ENCODE measurements around the gene TRHDE. TPM values are rescaled to one million over a fixed set of nuclear protein-coding genes. Genes with fewer than 3 reads are reported as not detected.
"Not testable (repeated sequence)": the region's sequence is repeated elsewhere in the genome, so short reads cannot be mapped to it uniquely, and the experiment has no call there.

TRHDE gene
- total RNA-seq, 1 experiment from 2014 or later = 2.4 TPM

GRCh38 chr12:72631926-72632685, 359.9 kb downstream of the TRHDE start:
- no peak for DNase-seq (ENCODE audit: low spot score)

- DNase-seq (ENCODE audit: low spot score) = no peak
Observed at GRCh38 chr12:72642706-72643105, 370.5 kb downstream of the TRHDE start.

- DNase-seq (ENCODE audit: low spot score) = no peak
Observed at GRCh38 chr12:72647139-72647538, 375.0 kb downstream of the TRHDE start.

GRCh38 chr12:72658615-72659014, 386.4 kb downstream of the TRHDE start:
- DNase-seq (ENCODE audit: low spot score) = no peak

- not testable (repeated sequence) for DNase-seq (ENCODE audit: low spot score)
Observed at GRCh38 chr12:72660174-72660573, 388.0 kb downstream of the TRHDE start.

GRCh38 chr12:72673853-72674252, 401.7 kb downstream of the TRHDE start:
- no peak for DNase-seq (ENCODE audit: low spot score)

- no peak for DNase-seq (ENCODE audit: low spot score)
Observed at GRCh38 chr12:72676556-72676955, 404.4 kb downstream of the TRHDE start.

GRCh38 chr12:72677139-72677538, 405.0 kb downstream of the TRHDE start:
- no peak for DNase-seq (ENCODE audit: low spot score)

- no peak for DNase-seq (ENCODE audit: low spot score)
Observed at GRCh38 chr12:72677846-72678245, 405.7 kb downstream of the TRHDE start.

GRCh38 chr12:72679147-72679757, 407.1 kb downstream of the TRHDE start:
- no peak for DNase-seq (ENCODE audit: low spot score)

GRCh38 chr12:72681028-72681427, 408.9 kb downstream of the TRHDE start:
- DNase-seq (ENCODE audit: low spot score) = no peak

GRCh38 chr12:72684491-72684890, 412.3 kb downstream of the TRHDE start:
- no peak for DNase-seq (ENCODE audit: low spot score)

GRCh38 chr12:72692338-72692737, 420.2 kb downstream of the TRHDE start:
- no peak for DNase-seq (ENCODE audit: low spot score)

- DNase-seq (ENCODE audit: low spot score) = no peak
Observed at GRCh38 chr12:72694193-72694592, 422.0 kb downstream of the TRHDE start.

- no peak for DNase-seq (ENCODE audit: low spot score)
Observed at GRCh38 chr12:72699362-72699761, 427.2 kb downstream of the TRHDE start.

- not testable (repeated sequence) for DNase-seq (ENCODE audit: low spot score)
Observed at GRCh38 chr12:72712025-72712424, 439.9 kb downstream of the TRHDE start.

- no peak for DNase-seq (ENCODE audit: low spot score)
Observed at GRCh38 chr12:72716221-72716620, 444.1 kb downstream of the TRHDE start.

GRCh38 chr12:72717036-72717435, 444.9 kb downstream of the TRHDE start:
- DNase-seq (ENCODE audit: low spot score) = no peak

Measured in H4 (cell line).